Measurements from ENCODE around the gene GULP1. TPM values are rescaled to one million over a fixed set of nuclear protein-coding genes. Genes with fewer than 3 reads are reported as not detected.

The GULP1 gene
- total RNA-seq, 1 donor from 2014 or later: not detected

DNA sequence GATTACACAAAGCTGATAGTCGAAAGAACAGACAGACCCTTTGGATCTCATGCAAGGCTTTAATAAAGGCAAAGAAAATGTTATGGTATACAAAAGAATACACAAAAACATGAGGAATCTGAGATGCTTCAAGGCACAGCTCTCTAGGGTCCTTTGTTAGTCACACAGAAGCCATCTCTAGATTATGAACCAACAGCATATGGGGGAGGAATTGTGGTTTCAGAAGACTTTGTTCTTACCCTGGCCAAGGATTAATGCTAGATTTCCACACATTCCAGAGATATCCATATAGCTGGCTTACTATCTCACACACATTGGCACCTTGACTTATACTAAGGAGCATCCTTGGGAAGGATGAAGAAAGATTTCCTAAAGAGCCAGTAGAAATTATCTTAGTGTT lies 206.1 kb downstream of the GULP1 start:
- Mint-ChIP-seq H3K9me3 (no peaks in the 10 kb centered on the region), H3K4me1 (no peaks in the 10 kb centered on the region), H3K27ac (no peak overlapping the region), H3K36me3 (ENCODE audit: low read depth) (no peaks in the 10 kb centered on the region), H3K4me3 (no peak overlapping the region), H3K27me3 (no peaks in the 10 kb centered on the region)
- POLR2A ChIA-PET: no interaction called here
- DNase-seq: no peak
- CTCF ChIA-PET: no interaction called here
- TF ChIP-seq CTCF (IDR thresholded peaks at IDR 0.05): no peak
- no peak for ATAC-seq (ENCODE audit: low read depth)
- intact Hi-C loops (cut with micrococcal nuclease): no loop called here

- no peak for TF ChIP-seq CTCF (IDR thresholded peaks at IDR 0.05)
- H3K27ac Mint-ChIP-seq: no peak overlapping the region
- no peaks in the 10 kb centered on the region for H3K9me3 Mint-ChIP-seq
- POLR2A ChIA-PET: no interaction called here
- CTCF ChIA-PET: no interaction called here
- intact Hi-C loops (cut with micrococcal nuclease): no loop called here
- H3K27me3 Mint-ChIP-seq: no peaks in the 10 kb centered on the region
- no peak for DNase-seq
- no peak for ATAC-seq (ENCODE audit: low read depth)
- H3K4me3 Mint-ChIP-seq: no peak overlapping the region
- H3K36me3 Mint-ChIP-seq (ENCODE audit: low read depth): no peaks in the 10 kb centered on the region
- H3K4me1 Mint-ChIP-seq: no peaks in the 10 kb centered on the region
These were observed 212.3 kb downstream of the GULP1 start for GRCh38 chr2:188503975-188504374.

DNA sequence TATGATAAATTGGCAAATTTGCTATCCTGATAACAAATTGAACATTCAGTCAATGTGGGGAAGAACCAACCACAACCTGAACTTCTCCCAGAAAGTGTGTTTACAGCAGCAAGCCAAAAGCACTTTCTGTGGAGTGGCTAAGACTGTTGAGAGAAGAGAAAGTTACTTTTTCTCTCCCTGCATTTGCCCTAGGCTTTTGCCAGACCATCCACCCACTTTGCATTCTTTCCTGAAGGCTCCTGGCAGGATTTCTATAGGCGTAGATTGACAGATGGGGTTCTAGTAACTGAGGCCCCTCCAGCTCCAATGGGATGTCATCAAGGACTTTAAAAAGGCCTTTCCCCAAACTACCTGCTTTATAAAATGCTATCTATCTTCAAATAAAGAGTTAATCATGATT lies 215.2 kb downstream of the GULP1 start:
- ATAC-seq (ENCODE audit: low read depth): no peak
- Mint-ChIP-seq H3K4me1 (no peaks in the 10 kb centered on the region), H3K9me3 (no peaks in the 10 kb centered on the region), H3K4me3 (no peak overlapping the region), H3K27me3 (no peaks in the 10 kb centered on the region), H3K36me3 (ENCODE audit: low read depth) (no peaks in the 10 kb centered on the region), H3K27ac (no peak overlapping the region)
- DNase-seq: no peak
- TF ChIP-seq CTCF (IDR thresholded peaks at IDR 0.05): no peak
- intact Hi-C loops (cut with micrococcal nuclease): no loop called here
- ChIA-PET CTCF (no interaction called here), POLR2A (no interaction called here)

GRCh38 chr2:188511346-188511745 lies 219.7 kb downstream of the GULP1 start:
- H3K4me1 Mint-ChIP-seq: no peaks in the 10 kb centered on the region
- H3K9me3 Mint-ChIP-seq: no peaks in the 10 kb centered on the region
- H3K4me3 Mint-ChIP-seq: no peak overlapping the region
- H3K36me3 Mint-ChIP-seq (ENCODE audit: low read depth): no peaks in the 10 kb centered on the region
- intact Hi-C loops (cut with micrococcal nuclease): no loop called here
- no peak for ATAC-seq (ENCODE audit: low read depth)
- POLR2A ChIA-PET: no interaction called here
- no peaks in the 10 kb centered on the region for H3K27me3 Mint-ChIP-seq
- CTCF ChIA-PET: no interaction called here
- no peak for TF ChIP-seq CTCF (IDR thresholded peaks at IDR 0.05)
- H3K27ac Mint-ChIP-seq: no peak overlapping the region
- no peak for DNase-seq

DNA sequence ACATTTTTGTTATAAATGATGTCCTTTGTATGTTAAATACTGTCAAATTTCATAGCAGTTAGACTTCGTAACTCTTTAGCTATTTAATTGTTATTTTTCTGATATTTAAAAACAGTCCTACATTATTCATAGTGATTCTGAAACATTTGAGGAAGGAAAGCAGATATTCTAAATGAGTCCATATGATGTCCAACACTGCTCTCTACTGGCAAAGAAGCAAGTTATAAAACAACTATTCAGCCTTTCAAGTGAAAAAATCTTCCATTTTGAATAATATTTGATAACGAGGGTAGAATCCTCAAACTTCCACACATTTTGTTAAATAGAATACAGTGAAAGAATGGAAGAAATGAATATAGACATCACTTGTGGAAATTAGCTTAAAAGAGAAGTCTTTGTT lies 220.8 kb downstream of the GULP1 start:
- no peaks in the 10 kb centered on the region for H3K9me3 Mint-ChIP-seq
- no peaks in the 10 kb centered on the region for H3K36me3 Mint-ChIP-seq (ENCODE audit: low read depth)
- DNase-seq: no peak
- H3K4me1 Mint-ChIP-seq: no peaks in the 10 kb centered on the region
- intact Hi-C loops (cut with micrococcal nuclease): loop anchor here (2.0 kb wide), 2 partner anchors 932 to 1012 kb away; no protein-coding TSS in a partner anchor
- ATAC-seq (ENCODE audit: low read depth): no peak
- no peak for TF ChIP-seq CTCF (IDR thresholded peaks at IDR 0.05)
- ChIA-PET CTCF (no interaction called here), POLR2A (no interaction called here)
- H3K27ac Mint-ChIP-seq: no peak overlapping the region
- H3K4me3 Mint-ChIP-seq: no peak overlapping the region
- H3K27me3 Mint-ChIP-seq: no peaks in the 10 kb centered on the region
